Progenitor cell of endocrine pancreas (in vitro differentiated cells): ENCODE data around the gene TCF23. TPM values are rescaled to one million over a fixed set of nuclear protein-coding genes. Genes with fewer than 3 reads are reported as not detected.

ENCODE experiments used
- DNase-seq: peaks from one replicate; pipeline ENCODE4 v3.0.0; 2021; ENCODE audit warnings: low spot score; ENCODE audit not compliant: unreplicated experiment
- H3K27ac Mint-ChIP-seq: 2 replicates; pipeline ENCODE4 v1.8.0; 2021; ENCODE audit warnings: mild to moderate bottlenecking, moderate library complexity, mixed read lengths
- H3K27me3 Mint-ChIP-seq: 2 replicates; pipeline ENCODE4 v1.8.0; 2021; ENCODE audit warnings: mixed read lengths
- H3K36me3 Mint-ChIP-seq: 2 replicates; pipeline ENCODE4 v1.8.0; 2022; ENCODE audit warnings: mixed read lengths; ENCODE audit not compliant: insufficient read depth
- H3K4me1 Mint-ChIP-seq: 2 replicates; pipeline ENCODE4 v1.8.0; 2021; ENCODE audit warnings: low read depth, mixed read lengths
- H3K4me3 Mint-ChIP-seq: 2 replicates; pipeline ENCODE4 v1.8.0; 2021; ENCODE audit warnings: low read depth, mild to moderate bottlenecking, moderate library complexity, mixed read lengths
- H3K9me3 Mint-ChIP-seq: 2 replicates; pipeline ENCODE4 v1.8.0; 2021; ENCODE audit warnings: low read depth, mixed read lengths
- CTCF ChIP-seq: fragments of 200-600 bp; sonication (generic); IDR thresholded peaks from one replicate; pipeline ENCODE4 v1.5.0; 2021; ENCODE audit warnings: antibody characterized with exemption, mild to moderate bottlenecking; ENCODE audit not compliant: unreplicated experiment
- total RNA-seq: library from RNA; stranded (reverse); gene quantifications from 2 replicates; pipeline ENCODE4 v1.2.1, GENCODE V29; 2021

Gene TCF23
- total RNA-seq, 1 donor from 2014 or later = not detected

GRCh38 chr2:27125104-27125503 lies 23.7 kb upstream of the TCF23 start:
- H3K36me3 Mint-ChIP-seq = no peaks in the 10 kb centered on the region
- peaks cover 7% of the 10 kb centered on the region for H3K4me1 Mint-ChIP-seq
- H3K9me3 Mint-ChIP-seq = no peaks in the 10 kb centered on the region
- H3K27me3 Mint-ChIP-seq = peaks cover 51% of the 10 kb centered on the region
- no peak overlapping the region for H3K4me3 Mint-ChIP-seq
- TF ChIP-seq CTCF = no peak
- H3K27ac Mint-ChIP-seq = no peak overlapping the region
- no peak for DNase-seq

- no peak for TF ChIP-seq CTCF
- no peak overlapping the region for H3K27ac Mint-ChIP-seq
- H3K4me1 Mint-ChIP-seq = peaks cover 7% of the 10 kb centered on the region
- H3K27me3 Mint-ChIP-seq = peaks cover 43% of the 10 kb centered on the region
- peaks cover 3% of the 10 kb centered on the region for H3K36me3 Mint-ChIP-seq
- H3K4me3 Mint-ChIP-seq = no peak overlapping the region
- H3K9me3 Mint-ChIP-seq = no peaks in the 10 kb centered on the region
- no peak for DNase-seq
These were observed 22.5 kb upstream of the TCF23 start for GRCh38 chr2:27126252-27126710.

- DNase-seq = no peak
- Mint-ChIP-seq H3K27ac (no peak overlapping the region), H3K4me1 (peaks cover 9% of the 10 kb centered on the region), H3K36me3 (peaks cover 3% of the 10 kb centered on the region), H3K9me3 (no peaks in the 10 kb centered on the region), H3K27me3 (peaks cover 25% of the 10 kb centered on the region), H3K4me3 (no peak overlapping the region)
- TF ChIP-seq CTCF = no peak
These were observed 20.7 kb upstream of the TCF23 start for GRCh38 chr2:27127883-27128667.

GRCh38 chr2:27128668-27129571 lies 19.9 kb upstream of the TCF23 start:
- Mint-ChIP-seq H3K27me3 (peaks cover 20% of the 10 kb centered on the region), H3K36me3 (peaks cover 3% of the 10 kb centered on the region), H3K27ac (no peak overlapping the region), H3K4me1 (peaks cover 13% of the 10 kb centered on the region), H3K9me3 (no peaks in the 10 kb centered on the region), H3K4me3 (no peak overlapping the region)
- TF ChIP-seq CTCF = no peak
- DNase-seq = no peak

GRCh38 chr2:27130396-27130795 lies 18.4 kb upstream of the TCF23 start:
- DNase-seq = no peak
- Mint-ChIP-seq H3K27ac (no peak overlapping the region), H3K9me3 (no peaks in the 10 kb centered on the region), H3K4me3 (no peak overlapping the region), H3K4me1 (peaks cover 12% of the 10 kb centered on the region), H3K27me3 (peaks cover 8% of the 10 kb centered on the region), H3K36me3 (peaks cover 3% of the 10 kb centered on the region)
- TF ChIP-seq CTCF = no peak
